Right lobe of liver (tissue), 6 donors: ENCODE data around the gene RAB1B. TPM values are rescaled to one million over a fixed set of nuclear protein-coding genes. Genes with fewer than 3 reads are reported as not detected.

ENCODE experiments used
- ATAC-seq, 4 donors: fragments of 200-7000 bp; cut with Tn5 transposase; one replicate each; pipeline ENCODE4 v1.9.1; 2020; ENCODE audit warnings: mild to moderate bottlenecking in 4 of 4, moderate library complexity in 4 of 4
- DNase-seq, 3 donors: peaks; one replicate each; pipeline ENCODE4 v3.0.0-alpha.2; 2020
- H3K27ac ChIP-seq, 3 donors: fragments of 200-600 bp; one replicate each; pipeline ENCODE4 v1.8.0; 2022
- H3K27me3 ChIP-seq, 2 donors: fragments of 200-600 bp; one replicate each; pipeline ENCODE4 v1.8.0; 2022
- H3K36me3 ChIP-seq, 4 donors: fragments of 200-600 bp; sonication (generic) in 1 of 4; one replicate each; pipeline versions ENCODE4 v1.5.1 to v1.8.0; 2017 to 2022; ENCODE audit warnings: control low read depth in 1 of 4
- H3K4me1 ChIP-seq, 4 donors: fragments of 200-600 bp; sonication (generic) in 1 of 4; one replicate each; pipeline versions ENCODE4 v1.5.1 to v1.8.0; 2017 to 2022; ENCODE audit warnings: control low read depth in 1 of 4
- H3K4me3 ChIP-seq, 3 donors: fragments of 200-600 bp; one replicate each; pipeline ENCODE4 v1.8.0; 2022
- H3K9me3 ChIP-seq, 4 donors: fragments of 200-600 bp; sonication (generic) in 1 of 4; one replicate each; pipeline versions ENCODE4 v1.5.1 to v1.8.0; 2017 to 2022; ENCODE audit warnings: control low read depth in 1 of 4
- CTCF ChIP-seq, 4 donors: fragments of 200-600 bp in 3 of 4; fragments of 450-650 bp in 1 of 4; IDR thresholded peaks; one replicate each; pipeline versions ENCODE4 v1.5.1 to v1.8.0; 2016 to 2022; ENCODE audit warnings: antibody characterized with exemption in 4 of 4, mild to moderate bottlenecking in 2 of 4
- POLR2A ChIP-seq: fragments of 450-650 bp; IDR thresholded peaks from one replicate; pipeline ENCODE4 v1.6.1; 2017; ENCODE audit warnings: antibody characterized with exemption, mild to moderate bottlenecking
- WGBS: methylation state at CpG from one replicate; pipeline ENCODE4 v1.1.6; 2018; ENCODE audit warnings: low coverage, low lambda C conversion rate; ENCODE audit not compliant: insufficient coverage; ENCODE audit errors: missing lambda C conversion rate; 5-methylcytosine and 5-hydroxymethylcytosine counted together
- intact Hi-C, 2 donors: fragments of 100-400 bp; cut with DNase I; formaldehyde crosslinking; loops; one replicate each; pipeline versions ENCODE4 v1.11.2 to v1.14.1; 2022
- total RNA-seq, 6 experiments: library from RNA; depleted of rRNA in 2 of 6; stranded (reverse); fragments of >200 nt in 2 of 6; fragmentation: NEBNext Ultra II Directional in 3 of 6; extraction: Animal tissue kit (Norgen Biotek cat#: 25700) in 3 of 6; gene quantifications; one replicate each; pipeline versions ENCODE4 v1.1.0 to v1.2.4, GENCODE V29; 2016 to 2023
- donor health status: DM: no; HTN: yes; CAD: no.
- donor health status: DM: no; HTN: no; CAD: no.
- donor health status: DM: no; HTN: no; CAD: no.
- donor health status: DM: no; HTN: yes; CAD: no.
- donor health status: DM: no; HTN: yes; CAD: no.

Gene RAB1B
- total RNA-seq, 6 experiments from 2014 or later: 52.3 to 69.0 (median 59.6) TPM

- ATAC-seq (no peak), DNase-seq (no peak)
- intact Hi-C loops: no loop called here
- no peak overlapping the region for H3K4me3 ChIP-seq
- H3K36me3 ChIP-seq: peaks cover 0 to 4% (median 0%) of the 10 kb centered on the region in 4 donors
- TF ChIP-seq CTCF (IDR thresholded peaks at IDR 0.05): no peak
- no peak for TF ChIP-seq POLR2A
- no peaks in the 10 kb centered on the region for H3K9me3 ChIP-seq
- H3K27me3 ChIP-seq: no peaks in the 10 kb centered on the region
- no peaks in the 10 kb centered on the region for H3K4me1 ChIP-seq
- 88% methylated on average over 4 of the region's 9 CpGs for WGBS
- H3K27ac ChIP-seq: no peak overlapping the region
These were observed 27.7 kb upstream of the RAB1B start for GRCh38 chr11:66240781-66241136.

GRCh38 chr11:66242095-66242765 is 26.2 kb upstream of the RAB1B start:
- no peak for DNase-seq
- WGBS: 70% methylated on average over 2 of the region's 14 CpGs
- Histone ChIP-seq H3K27ac (no peak overlapping the region), H3K4me3 (no peak overlapping the region), H3K4me1 (no peaks in the 10 kb centered on the region), H3K36me3 (peaks cover 0 to 4% (median 0%) of the 10 kb centered on the region in 4 donors), H3K9me3 (no peaks in the 10 kb centered on the region), H3K27me3 (no peaks in the 10 kb centered on the region)
- TF ChIP-seq POLR2A (no peak), CTCF (IDR thresholded peaks at IDR 0.05) (no peak)
- intact Hi-C loops: no loop called here
- ATAC-seq: peak in 2 of 4 donors; percentile 6 to 23

GRCh38 chr11:66243782-66244535 is 24.5 kb upstream of the RAB1B start:
- intact Hi-C loops: no loop called here
- no peak overlapping the region for H3K27ac ChIP-seq
- DNase-seq (no peak), ATAC-seq (no peak)
- no peaks in the 10 kb centered on the region for H3K27me3 ChIP-seq
- TF ChIP-seq POLR2A (no peak), CTCF (IDR thresholded peaks at IDR 0.05) (no peak)
- H3K9me3 ChIP-seq: no peaks in the 10 kb centered on the region
- peaks cover 0 to 4% (median 0%) of the 10 kb centered on the region in 4 donors for H3K36me3 ChIP-seq
- WGBS: 85% methylated on average over 12 of the region's 13 CpGs
- H3K4me3 ChIP-seq: no peak overlapping the region
- H3K4me1 ChIP-seq: no peaks in the 10 kb centered on the region

- WGBS: 95% methylated on average over 4 of the region's 4 CpGs
- intact Hi-C loops: no loop called here
- no peaks in the 10 kb centered on the region for H3K27me3 ChIP-seq
- no peak for TF ChIP-seq POLR2A
- TF ChIP-seq CTCF (IDR thresholded peaks at IDR 0.05): no peak
- H3K27ac ChIP-seq: no peak overlapping the region
- H3K4me3 ChIP-seq: no peak overlapping the region
- no peaks in the 10 kb centered on the region for H3K9me3 ChIP-seq
- no peaks in the 10 kb centered on the region for H3K36me3 ChIP-seq
- DNase-seq (no peak), ATAC-seq (no peak)
- H3K4me1 ChIP-seq: no peaks in the 10 kb centered on the region
These were observed 21.1 kb upstream of the RAB1B start for GRCh38 chr11:66247295-66247694.
